Activated T-cell treated with anti-CD3 and anti-CD28 coated beads for 24 hours (primary cell): ENCODE measurements around the gene KIAA2012.
A peak's percentile ranks its signal among the peaks of the same experiment; 100 is the strongest.

Experiments
- DNase-seq: peaks from one replicate; pipeline ENCODE4 v3.0.0-alpha.2; 2020; ENCODE audit warnings: low read depth

Gene KIAA2012

GRCh38 chr2:202072737-202073401 lies at the start of gene KIAA2012:
Gene KIAA2012, plus strand, starts transcription at chr2:202073255. Its CDS starts 373 bp downstream, at chr2:202073628.
- no peak for DNase-seq

DNA sequence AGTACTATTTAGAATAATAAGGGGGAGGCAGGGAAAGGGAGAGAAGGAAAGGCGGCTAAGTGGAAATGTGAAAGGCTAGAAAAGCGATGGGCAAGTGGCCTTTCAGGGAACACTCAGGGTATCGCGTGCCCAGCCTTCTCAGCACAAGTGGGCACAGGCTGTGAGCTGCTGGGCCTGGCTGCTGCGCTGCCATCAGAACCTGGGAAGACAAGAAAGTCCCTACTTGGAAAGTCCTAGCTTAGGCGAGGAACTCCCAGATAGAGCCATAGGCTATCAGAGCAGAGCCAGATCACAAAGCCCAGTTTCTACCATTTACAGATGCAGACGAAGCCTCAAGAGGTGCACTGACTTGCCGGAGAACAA lies 49.2 kb upstream of the KIAA2012 start:
- no peak for DNase-seq

GRCh38 chr2:202024871-202025270 lies 48.2 kb upstream of the KIAA2012 start:
- DNase-seq = no peak

- DNase-seq = no peak
Observed at GRCh38 chr2:202025816-202026215, 47.2 kb upstream of the KIAA2012 start.

DNA sequence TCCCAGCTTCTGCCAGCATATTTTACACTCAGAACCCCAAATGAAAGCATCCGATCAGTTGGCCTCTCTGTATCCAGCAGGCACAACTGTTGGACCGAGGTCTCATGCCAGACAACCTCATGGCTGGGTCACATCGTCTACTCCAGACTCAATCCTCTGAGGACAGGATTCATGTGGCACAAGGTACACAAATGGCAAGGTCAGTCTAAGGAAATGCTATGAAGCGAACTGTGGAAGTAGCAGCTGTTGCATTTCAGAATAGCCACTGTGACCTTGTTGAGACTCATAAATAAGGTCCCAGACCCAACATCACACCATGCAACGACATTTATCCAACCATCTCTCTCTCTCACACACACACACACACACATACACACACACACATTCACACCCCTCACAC lies 46.5 kb upstream of the KIAA2012 start:
- DNase-seq = no peak

- DNase-seq = no peak
Observed at GRCh38 chr2:202030691-202031090, 42.4 kb upstream of the KIAA2012 start.

- no peak for DNase-seq
Observed at GRCh38 chr2:202031246-202031951, 41.7 kb upstream of the KIAA2012 start.

GRCh38 chr2:202032846-202033316 lies 40.2 kb upstream of the KIAA2012 start:
- no peak for DNase-seq

GRCh38 chr2:202033317-202034248 lies 39.5 kb upstream of the KIAA2012 start, which contains the start of gene FZD7:
Gene FZD7, plus strand, starts transcription at chr2:202033855. Its CDS starts 793 bp downstream, at chr2:202034648.
- DNase-seq = peak; percentile 79

- no peak for DNase-seq
Observed at GRCh38 chr2:202034249-202035088, 38.6 kb upstream of the KIAA2012 start.

- DNase-seq = no peak
Observed at GRCh38 chr2:202035089-202035940, 37.7 kb upstream of the KIAA2012 start.

- no peak for DNase-seq
Observed at GRCh38 chr2:202035941-202036372, 37.1 kb upstream of the KIAA2012 start.

DNA sequence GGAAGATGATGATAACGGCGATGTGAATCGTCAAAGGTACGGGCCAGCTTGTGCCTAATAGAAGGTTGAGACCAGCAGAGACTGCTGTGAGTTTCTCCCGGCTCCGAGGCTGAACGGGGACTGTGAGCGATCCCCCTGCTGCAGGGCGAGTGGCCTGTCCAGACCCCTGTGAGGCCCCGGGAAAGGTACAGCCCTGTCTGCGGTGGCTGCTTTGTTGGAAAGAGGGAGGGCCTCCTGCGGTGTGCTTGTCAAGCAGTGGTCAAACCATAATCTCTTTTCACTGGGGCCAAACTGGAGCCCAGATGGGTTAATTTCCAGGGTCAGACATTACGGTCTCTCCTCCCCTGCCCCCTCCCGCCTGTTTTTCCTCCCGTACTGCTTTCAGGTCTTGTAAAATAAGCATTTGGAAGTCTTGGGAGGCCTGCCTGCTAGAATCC lies 36.4 kb upstream of the KIAA2012 start:
- DNase-seq = no peak

GRCh38 chr2:202037086-202037485 lies 36.0 kb upstream of the KIAA2012 start:
- DNase-seq = no peak

GRCh38 chr2:202038471-202039277 lies 34.4 kb upstream of the KIAA2012 start:
- DNase-seq = no peak

DNA sequence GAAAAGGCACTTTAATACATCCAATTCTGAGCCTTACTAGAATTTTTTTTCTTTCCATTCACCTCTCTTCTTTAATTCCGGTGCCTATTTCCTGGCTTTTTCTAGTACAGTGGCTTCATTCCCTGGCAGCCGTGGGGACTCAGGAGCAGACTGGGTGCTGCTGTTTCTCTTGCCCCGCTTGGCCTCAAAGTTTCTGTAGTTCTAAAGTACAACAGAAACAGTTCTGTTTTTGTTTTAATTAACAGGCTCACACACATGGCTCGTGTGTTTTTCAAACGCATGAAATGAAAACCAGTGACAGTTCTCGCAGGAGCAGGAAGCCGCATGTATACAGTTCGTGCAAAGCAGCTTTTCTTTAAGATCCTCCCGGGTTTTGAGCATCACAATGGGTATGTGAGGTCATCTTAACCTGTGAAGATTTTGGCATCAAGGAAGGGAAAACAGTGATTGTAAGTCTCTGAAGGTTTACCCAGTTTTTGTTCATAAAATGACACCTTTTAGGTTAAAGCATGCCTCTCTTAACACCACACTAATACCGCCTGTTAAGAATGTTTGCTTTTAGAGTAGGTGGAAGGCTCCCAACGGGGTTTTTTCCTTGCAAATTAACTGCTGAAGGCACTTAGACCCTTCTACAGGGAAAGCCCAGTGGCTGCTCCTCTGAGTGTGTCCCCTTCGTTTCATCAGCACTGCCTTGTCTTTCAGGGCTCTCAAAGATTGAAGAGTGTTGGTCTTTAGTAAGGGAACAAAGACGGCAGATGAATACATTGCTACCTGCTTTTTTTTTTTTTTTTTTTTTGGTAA lies 33.6 kb upstream of the KIAA2012 start:
- DNase-seq = no peak

DNA sequence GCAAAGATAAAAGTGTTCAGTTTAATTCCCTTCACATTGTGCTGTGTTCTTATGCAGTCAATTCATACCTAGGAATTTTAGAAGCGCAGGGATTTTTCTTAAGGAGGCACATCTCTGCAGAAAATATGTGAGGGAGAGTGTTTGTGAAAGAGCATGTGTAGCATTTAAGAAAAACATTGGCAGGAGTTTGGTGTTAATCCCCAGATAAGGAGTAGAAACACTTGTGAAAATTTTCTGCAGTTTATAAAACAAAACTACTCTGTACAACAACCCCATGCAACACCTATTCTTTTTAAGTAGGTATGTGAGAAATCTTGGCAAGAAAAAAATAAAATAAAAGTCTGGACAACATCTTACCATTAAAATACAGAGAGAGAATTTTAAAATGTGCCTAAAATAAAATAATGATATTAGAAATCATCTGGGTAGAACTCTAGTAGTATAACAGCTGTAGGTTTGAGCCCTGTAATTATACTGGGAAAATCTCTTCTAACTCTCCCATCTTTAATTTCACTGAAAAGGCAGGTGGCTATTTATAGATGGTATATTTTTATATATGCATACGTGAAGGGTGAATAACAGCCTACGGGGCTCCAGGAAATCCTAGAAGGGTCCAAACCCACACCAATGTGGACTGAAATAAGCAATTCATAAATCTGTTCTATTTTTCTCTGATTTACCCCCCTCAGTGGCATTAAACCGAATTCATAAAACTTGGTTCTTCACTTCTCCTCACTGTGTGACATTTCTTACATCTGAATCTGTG lies 32.8 kb upstream of the KIAA2012 start:
- DNase-seq = no peak

GRCh38 chr2:202042444-202042843 lies 30.6 kb upstream of the KIAA2012 start:
- no peak for DNase-seq
